WTC11 (cell line): Measurements from ENCODE around the gene HLTF. TPM values are rescaled to one million over a fixed set of nuclear protein-coding genes. Genes with fewer than 3 reads are reported as not detected.

Experiments used
- ATAC-seq: fragments of 200-7000 bp; cut with Tn5 transposase; 2 replicates; pipeline ENCODE4 v1.10.0; 2021; ENCODE audit warnings: mild to moderate bottlenecking, moderate library complexity
- CTCF ChIA-PET: fragments of 300-600 bp; sonication (Branson Sonifier 250); formaldehyde crosslinking; loops from one replicate; lab custom pipeline; 2021; ENCODE audit warnings: antibody characterized with exemption; lab: Charles Lee
- POLR2A ChIA-PET: fragments of 350-600 bp; sonication (Branson Sonifier 250); formaldehyde crosslinking; loops from one replicate; lab custom pipeline; 2021; ENCODE audit warnings: antibody characterized with exemption; lab: Charles Lee
- DNase-seq: peaks from one replicate; pipeline ENCODE4 v3.0.0; 2021; ENCODE audit warnings: low spot score
- H3K27ac Mint-ChIP-seq: 2 replicates; pipeline ENCODE4 v1.8.0; 2021; ENCODE audit warnings: mixed read lengths
- H3K27me3 Mint-ChIP-seq: 2 replicates; pipeline ENCODE4 v1.8.0; 2021; ENCODE audit warnings: low read depth, mild to moderate bottlenecking, moderate library complexity, mixed read lengths
- H3K36me3 Mint-ChIP-seq: 2 replicates; pipeline ENCODE4 v1.8.0; 2021; ENCODE audit warnings: mixed read lengths
- H3K4me1 Mint-ChIP-seq: 2 replicates; pipeline ENCODE4 v1.8.0; 2022; ENCODE audit warnings: mixed read lengths
- H3K4me3 Mint-ChIP-seq: 2 replicates; pipeline ENCODE4 v1.8.0; 2021; ENCODE audit warnings: mild to moderate bottlenecking, moderate library complexity, mixed read lengths
- H3K9me3 Mint-ChIP-seq: 2 replicates; pipeline ENCODE4 v1.8.0; 2021; ENCODE audit warnings: mixed read lengths
- ATF2 ChIP-seq: sonication (generic); formaldehyde crosslinking; IDR thresholded peaks from 2 replicates; pipeline ENCODE4 v1.8.1; 2022; ENCODE audit warnings: low read depth, missing genetic modification reagents, borderline replicate concordance
- ATF3 ChIP-seq: sonication (generic); formaldehyde crosslinking; conservative IDR thresholded peaks from 2 replicates; pipeline ENCODE4 v1.8.1; 2022; ENCODE audit warnings: mild to moderate bottlenecking, missing genetic modification reagents
- EMX1 ChIP-seq: fragments of 250-450 bp; sonication (Bioruptor Pico); IDR thresholded peaks from 2 replicates; pipeline ENCODE4 v1.8.0; 2021; ENCODE audit warnings: mild to moderate bottlenecking
- GABPB1 ChIP-seq: sonication (generic); formaldehyde crosslinking; IDR thresholded peaks from 2 replicates; pipeline ENCODE4 v1.8.1; 2023; ENCODE audit warnings: mild to moderate bottlenecking, missing genetic modification reagents
- GRHL2 ChIP-seq: fragments of 250-450 bp; sonication (Bioruptor Pico); IDR thresholded peaks from 2 replicates; pipeline ENCODE4 v1.8.0; 2022; ENCODE audit warnings: mild to moderate bottlenecking, moderate library complexity; ENCODE audit not compliant: insufficient replicate concordance, severe bottlenecking
- GTF2I ChIP-seq: fragments of 250-450 bp; sonication (Bioruptor Pico); conservative IDR thresholded peaks from 2 replicates; pipeline ENCODE4 v1.4.0; 2021; ENCODE audit warnings: mild to moderate bottlenecking
- HMGA2 ChIP-seq: fragments of 250-450 bp; sonication (Bioruptor Pico); IDR thresholded peaks from 2 replicates; pipeline ENCODE4 v1.4.0; 2021; ENCODE audit warnings: mild to moderate bottlenecking, moderate library complexity
- HMGXB4 ChIP-seq: sonication (generic); formaldehyde crosslinking; IDR thresholded peaks from 2 replicates; pipeline ENCODE4 v1.8.1; 2023; ENCODE audit warnings: mild to moderate bottlenecking, moderate library complexity, missing genetic modification reagents
- IRF2 ChIP-seq: sonication (generic); formaldehyde crosslinking; IDR thresholded peaks from 2 replicates; pipeline ENCODE4 v1.8.0; 2022; ENCODE audit warnings: low read depth, missing genetic modification reagents, borderline replicate concordance
- JUN ChIP-seq: sonication (generic); formaldehyde crosslinking; IDR thresholded peaks from 2 replicates; pipeline ENCODE4 v1.8.0; 2023; ENCODE audit warnings: mild to moderate bottlenecking, missing genetic modification reagents
- KAT7 ChIP-seq: sonication (generic); formaldehyde crosslinking; IDR thresholded peaks from 2 replicates; pipeline ENCODE4 v1.8.1; 2023; ENCODE audit warnings: missing genetic modification reagents, mild to moderate bottlenecking, borderline replicate concordance
- MLX ChIP-seq: sonication (generic); formaldehyde crosslinking; IDR thresholded peaks from 2 replicates; pipeline ENCODE4 v1.8.1; 2023; ENCODE audit warnings: mild to moderate bottlenecking, missing genetic modification reagents, moderate library complexity
- MYBL2 ChIP-seq: sonication (generic); formaldehyde crosslinking; IDR thresholded peaks from 2 replicates; pipeline ENCODE4 v1.8.1; 2023; ENCODE audit warnings: mild to moderate bottlenecking, moderate library complexity, missing genetic modification reagents
- NFATC4 ChIP-seq: fragments of 250-450 bp; sonication (Bioruptor Pico); IDR thresholded peaks from 2 replicates; pipeline ENCODE4 v1.9.0; 2021; ENCODE audit warnings: mild to moderate bottlenecking
- NFYB ChIP-seq: sonication (generic); formaldehyde crosslinking; conservative IDR thresholded peaks from 2 replicates; pipeline ENCODE4 v1.8.0; 2022; ENCODE audit warnings: low read depth, missing genetic modification reagents
- NR2C2 ChIP-seq: sonication (generic); formaldehyde crosslinking; IDR thresholded peaks from 2 replicates; pipeline ENCODE4 v1.8.0; 2022; ENCODE audit warnings: mild to moderate bottlenecking, missing genetic modification reagents
- RORB ChIP-seq: fragments of 250-450 bp; sonication (Bioruptor Pico); IDR thresholded peaks from 2 replicates; pipeline ENCODE4 v1.9.0; 2021; ENCODE audit warnings: mild to moderate bottlenecking
- SOX15 ChIP-seq: fragments of 250-450 bp; sonication (Bioruptor Pico); IDR thresholded peaks from 2 replicates; pipeline ENCODE4 v1.9.0; 2021; ENCODE audit warnings: mild to moderate bottlenecking
- TCF7 ChIP-seq: sonication (generic); formaldehyde crosslinking; IDR thresholded peaks from 2 replicates; pipeline ENCODE4 v1.8.0; 2022; ENCODE audit warnings: mild to moderate bottlenecking, low read depth, missing genetic modification reagents, moderate library complexity
- ZNF121 ChIP-seq: sonication (generic); formaldehyde crosslinking; IDR thresholded peaks from 2 replicates; pipeline ENCODE4 v1.8.0; 2023; ENCODE audit warnings: missing genetic modification reagents
- ZNF138 ChIP-seq: sonication (generic); formaldehyde crosslinking; conservative IDR thresholded peaks from 2 replicates; pipeline ENCODE4 v1.8.1; 2022; ENCODE audit warnings: mild to moderate bottlenecking, moderate library complexity, missing genetic modification reagents
- ZNF219 ChIP-seq: sonication (generic); formaldehyde crosslinking; IDR thresholded peaks from 2 replicates; pipeline ENCODE4 v1.8.0; 2023; ENCODE audit warnings: missing genetic modification reagents, mild to moderate bottlenecking, borderline replicate concordance
- ZSCAN18 ChIP-seq: fragments of 250-450 bp; sonication (Bioruptor Pico); IDR thresholded peaks from 2 replicates; pipeline ENCODE4 v2.1.2; 2022; ENCODE audit warnings: mild to moderate bottlenecking, moderate library complexity
- total RNA-seq: library from RNA; stranded (reverse); gene quantifications from 3 replicates; pipeline ENCODE4 v1.2.3, GENCODE V29; 2021
- TF ChIP-seq, protein P1 (sequence below): sonication (generic); formaldehyde crosslinking; IDR thresholded peaks from 2 replicates; pipeline ENCODE4 v1.8.1; 2022; ENCODE audit warnings: missing genetic modification reagents, borderline replicate concordance
- TF ChIP-seq, protein P2 (sequence below): fragments of 250-450 bp; sonication (Bioruptor Pico); IDR thresholded peaks from 2 replicates; pipeline ENCODE4 v1.9.0; 2021; ENCODE audit warnings: mild to moderate bottlenecking
- TF ChIP-seq, protein P3 (sequence below): sonication (generic); formaldehyde crosslinking; IDR thresholded peaks from 2 replicates; pipeline ENCODE4 v1.8.0; 2022; ENCODE audit warnings: mild to moderate bottlenecking, missing genetic modification reagents

HLTF gene
- total RNA-seq, 1 experiment from 2014 or later: 62.4 TPM

- no peak for TF ChIP-seq KAT7
- TF ChIP-seq MLX: no peak
- TF ChIP-seq, protein P1, sequence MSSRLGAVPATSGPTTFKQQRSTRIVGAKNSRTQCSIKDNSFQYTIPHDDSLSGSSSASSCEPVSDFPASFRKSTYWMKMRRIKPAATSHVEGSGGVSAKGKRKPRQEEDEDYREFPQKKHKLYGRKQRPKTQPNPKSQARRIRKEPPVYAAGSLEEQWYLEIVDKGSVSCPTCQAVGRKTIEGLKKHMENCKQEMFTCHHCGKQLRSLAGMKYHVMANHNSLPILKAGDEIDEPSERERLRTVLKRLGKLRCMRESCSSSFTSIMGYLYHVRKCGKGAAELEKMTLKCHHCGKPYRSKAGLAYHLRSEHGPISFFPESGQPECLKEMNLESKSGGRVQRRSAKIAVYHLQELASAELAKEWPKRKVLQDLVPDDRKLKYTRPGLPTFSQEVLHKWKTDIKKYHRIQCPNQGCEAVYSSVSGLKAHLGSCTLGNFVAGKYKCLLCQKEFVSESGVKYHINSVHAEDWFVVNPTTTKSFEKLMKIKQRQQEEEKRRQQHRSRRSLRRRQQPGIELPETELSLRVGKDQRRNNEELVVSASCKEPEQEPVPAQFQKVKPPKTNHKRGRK (CRISPR knock-in tag): no peak
- no peak for TF ChIP-seq ATF3 (CRISPR knock-in tag)
- TF ChIP-seq TCF7: no peak
- TF ChIP-seq SOX15 (CRISPR knock-in tag): no peak
- no peak for TF ChIP-seq ZSCAN18 (CRISPR knock-in tag)
- no peak for TF ChIP-seq RORB (CRISPR knock-in tag)
- no peak for TF ChIP-seq ZNF121 (CRISPR knock-in tag)
- no peak for TF ChIP-seq HMGXB4 (CRISPR knock-in tag)
- Mint-ChIP-seq H3K9me3 (peaks cover 2% of the 10 kb centered on the region), H3K27ac (no peak overlapping the region), H3K36me3 (peaks cover 2% of the 10 kb centered on the region), H3K4me3 (no peak overlapping the region), H3K4me1 (no peaks in the 10 kb centered on the region), H3K27me3 (peaks cover 18% of the 10 kb centered on the region)
- CTCF ChIA-PET: interaction anchor here (0.6 kb wide), 1 partner anchor 137 kb away, joined by 4 read pairs; no protein-coding TSS in a partner anchor
- POLR2A ChIA-PET: no interaction called here
- ATAC-seq: no peak
- DNase-seq: no peak
These were observed 5.7 kb upstream of the HLTF start for GRCh38 chr3:149091983-149092382.

GRCh38 chr3:149090907-149091306 lies 4.6 kb upstream of the HLTF start:
- Mint-ChIP-seq H3K4me3 (no peak overlapping the region), H3K36me3 (peaks cover 4% of the 10 kb centered on the region; the same call in 1 of the 2 replicates), H3K27me3 (peaks cover 23% of the 10 kb centered on the region), H3K9me3 (peaks cover 4% of the 10 kb centered on the region), H3K27ac (no peak overlapping the region), H3K4me1 (no peaks in the 10 kb centered on the region)
- ChIA-PET POLR2A (no interaction called here), CTCF (interaction anchor here (1.2 to 2.1 kb wide), 2 partner anchors 133 to 135 kb away, joined by 5 to 7 read pairs; no protein-coding TSS in a partner anchor)
- no peak for ATAC-seq
- TF ChIP-seq NFYB (CRISPR knock-in tag) (no peak), EMX1 (CRISPR knock-in tag) (no peak), JUN (CRISPR knock-in tag) (no peak), GTF2I (CRISPR knock-in tag) (no peak), GRHL2 (CRISPR knock-in tag) (no peak), ZNF138 (CRISPR knock-in tag) (no peak), NR2C2 (CRISPR knock-in tag) (no peak), MYBL2 (CRISPR knock-in tag) (no peak), ATF2 (CRISPR knock-in tag) (no peak), NFATC4 (CRISPR knock-in tag) (no peak), ZNF219 (CRISPR knock-in tag) (no peak), IRF2 (CRISPR knock-in tag) (no peak), GABPB1 (no peak), HMGA2 (no peak)
- TF ChIP-seq, protein P2, sequence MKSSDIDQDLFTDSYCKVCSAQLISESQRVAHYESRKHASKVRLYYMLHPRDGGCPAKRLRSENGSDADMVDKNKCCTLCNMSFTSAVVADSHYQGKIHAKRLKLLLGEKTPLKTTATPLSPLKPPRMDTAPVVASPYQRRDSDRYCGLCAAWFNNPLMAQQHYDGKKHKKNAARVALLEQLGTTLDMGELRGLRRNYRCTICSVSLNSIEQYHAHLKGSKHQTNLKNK: no peak
- TF ChIP-seq, protein P3, sequence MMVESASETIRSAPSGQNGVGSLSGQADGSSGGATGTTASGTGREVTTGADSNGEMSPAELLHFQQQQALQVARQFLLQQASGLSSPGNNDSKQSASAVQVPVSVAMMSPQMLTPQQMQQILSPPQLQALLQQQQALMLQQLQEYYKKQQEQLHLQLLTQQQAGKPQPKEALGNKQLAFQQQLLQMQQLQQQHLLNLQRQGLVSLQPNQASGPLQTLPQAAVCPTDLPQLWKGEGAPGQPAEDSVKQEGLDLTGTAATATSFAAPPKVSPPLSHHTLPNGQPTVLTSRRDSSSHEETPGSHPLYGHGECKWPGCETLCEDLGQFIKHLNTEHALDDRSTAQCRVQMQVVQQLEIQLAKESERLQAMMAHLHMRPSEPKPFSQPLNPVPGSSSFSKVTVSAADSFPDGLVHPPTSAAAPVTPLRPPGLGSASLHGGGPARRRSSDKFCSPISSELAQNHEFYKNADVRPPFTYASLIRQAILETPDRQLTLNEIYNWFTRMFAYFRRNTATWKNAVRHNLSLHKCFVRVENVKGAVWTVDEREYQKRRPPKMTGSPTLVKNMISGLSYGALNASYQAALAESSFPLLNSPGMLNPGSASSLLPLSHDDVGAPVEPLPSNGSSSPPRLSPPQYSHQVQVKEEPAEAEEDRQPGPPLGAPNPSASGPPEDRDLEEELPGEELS (CRISPR knock-in tag): no peak
- DNase-seq: no peak
